H9 (cell line): ENCODE data around the gene CHMP4B. TPM values are rescaled to one million over a fixed set of nuclear protein-coding genes. Genes with fewer than 3 reads are reported as not detected.

Experiments
- DNase-seq: peaks from one replicate; pipeline ENCODE4 v3.0.0-alpha.2; 2017
- H2AFZ ChIP-seq: one replicate; pipeline ENCODE4 v1.6.1; 2013; ENCODE audit warnings: mild to moderate bottlenecking, low read length, control low read depth, moderate library complexity
- H2AK5ac ChIP-seq: 2 replicates; pipeline ENCODE4 v1.6.1; 2013; ENCODE audit warnings: low read length, control low read depth, mixed read lengths; ENCODE audit not compliant: insufficient read length
- H2BK120ac ChIP-seq: one replicate; pipeline ENCODE4 v1.6.1; 2013; ENCODE audit warnings: low read depth, mild to moderate bottlenecking, low read length, control low read depth, inconsistent platforms; ENCODE audit not compliant: poor library complexity, severe bottlenecking
- H2BK12ac ChIP-seq: 2 replicates; pipeline ENCODE4 v1.6.1; 2013; ENCODE audit warnings: low read length, control low read depth, mixed read lengths, low read depth; ENCODE audit not compliant: insufficient read length
- H2BK15ac ChIP-seq: 2 replicates; pipeline ENCODE4 v1.6.1; 2013; ENCODE audit warnings: low read depth, low read length, control low read depth
- H2BK20ac ChIP-seq: one replicate; pipeline ENCODE4 v1.6.1; 2013; ENCODE audit warnings: low read depth, mild to moderate bottlenecking, low read length, control low read depth, inconsistent platforms; ENCODE audit not compliant: poor library complexity, severe bottlenecking
- H2BK5ac ChIP-seq: 2 replicates; pipeline ENCODE4 v1.6.1; 2013; ENCODE audit warnings: low read length, control low read depth, mixed read lengths; ENCODE audit not compliant: insufficient read length
- H3K14ac ChIP-seq: 2 replicates; pipeline ENCODE4 v1.6.1; 2013; ENCODE audit warnings: low read length, control low read depth; ENCODE audit not compliant: insufficient read depth
- H3K18ac ChIP-seq: 2 replicates; pipeline ENCODE4 v1.6.1; 2013; ENCODE audit warnings: low read depth, mild to moderate bottlenecking, mixed read lengths, low read length, control low read depth; ENCODE audit not compliant: insufficient read length
- H3K23ac ChIP-seq: 2 replicates; pipeline ENCODE4 v1.6.1; 2013; ENCODE audit warnings: low read length, control low read depth, mixed read lengths, low read depth; ENCODE audit not compliant: insufficient read length
- H3K23me2 ChIP-seq: 2 replicates; pipeline ENCODE4 v1.6.1; 2013; ENCODE audit warnings: low read depth, mild to moderate bottlenecking, mixed read lengths, low read length, control low read depth; ENCODE audit not compliant: insufficient read length, poor library complexity, severe bottlenecking
- H3K27ac ChIP-seq: 2 replicates; pipeline ENCODE4 v1.5.1; 2013; ENCODE audit warnings: low read length, control low read depth, mixed read lengths, low read depth; ENCODE audit not compliant: insufficient read length
- H3K27me3 ChIP-seq: 2 replicates; pipeline ENCODE4 v1.6.1; 2013; ENCODE audit warnings: low read length, control low read depth, inconsistent platforms; ENCODE audit not compliant: insufficient read depth
- H3K4ac ChIP-seq: 2 replicates; pipeline ENCODE4 v1.6.1; 2013; ENCODE audit warnings: low read depth, mild to moderate bottlenecking, control low read depth, inconsistent platforms, low read length, moderate library complexity
- H3K4me1 ChIP-seq: 2 replicates; pipeline ENCODE4 v1.6.1; 2013; ENCODE audit warnings: low read length, control low read depth, inconsistent platforms; ENCODE audit not compliant: insufficient read depth
- H3K4me2 ChIP-seq: 2 replicates; pipeline ENCODE4 v1.6.1; 2013; ENCODE audit warnings: low read length, control low read depth, mixed read lengths; ENCODE audit not compliant: insufficient read length, insufficient read depth
- H3K56ac ChIP-seq: 2 replicates; pipeline ENCODE4 v1.6.1; 2013; ENCODE audit warnings: low read depth, mild to moderate bottlenecking, mixed read lengths, low read length, control low read depth; ENCODE audit not compliant: insufficient read length
- H3K79me1 ChIP-seq: 2 replicates; pipeline ENCODE4 v1.6.1; 2013; ENCODE audit warnings: low read depth, mild to moderate bottlenecking, moderate library complexity, low read length, control low read depth, inconsistent platforms; ENCODE audit not compliant: insufficient read depth, poor library complexity, severe bottlenecking
- H3K79me2 ChIP-seq: 2 replicates; pipeline ENCODE4 v1.6.1; 2013; ENCODE audit warnings: low read length, control low read depth, inconsistent platforms; ENCODE audit not compliant: insufficient read depth
- H3K9ac ChIP-seq: 2 replicates; pipeline ENCODE4 v1.6.1; 2013; ENCODE audit warnings: low read length, control low read depth, mixed read lengths; ENCODE audit not compliant: insufficient read length; ENCODE audit errors: extremely low read depth
- H3K9me3 ChIP-seq: one replicate; pipeline ENCODE4 v1.6.1; 2013; ENCODE audit warnings: low read depth, low read length, inconsistent platforms; ENCODE audit not compliant: control insufficient read depth
- H3T11ph ChIP-seq: one replicate; pipeline ENCODE4 v1.6.1; 2013; ENCODE audit warnings: mild to moderate bottlenecking, low read length, control low read depth, inconsistent platforms
- H4K20me1 ChIP-seq: one replicate; pipeline ENCODE4 v1.6.1; 2013; ENCODE audit not compliant: control insufficient read depth, insufficient read length, insufficient read depth
- H4K5ac ChIP-seq: 2 replicates; pipeline ENCODE4 v1.6.1; 2013; ENCODE audit warnings: low read depth, mild to moderate bottlenecking, mixed read lengths, low read length, control low read depth; ENCODE audit not compliant: insufficient read length
- H4K8ac ChIP-seq: replicated peaks from 2 replicates; pipeline ENCODE4 v1.6.1; 2013; ENCODE audit warnings: low read length, control low read depth, mixed read lengths, low read depth; ENCODE audit not compliant: insufficient read length
- H4K91ac ChIP-seq: 2 replicates; pipeline ENCODE4 v1.6.1; 2013; ENCODE audit warnings: low read depth, mild to moderate bottlenecking, moderate library complexity, mixed read lengths, low read length, control low read depth; ENCODE audit not compliant: insufficient read length
- H3K27ac Mint-ChIP-seq, 3 experiments: 2 replicates in 2 of 3; 3 replicates in 1 of 3; pipeline ENCODE4 v1.8.0; 2020 to 2021; ENCODE audit warnings: mixed read lengths in 3 of 3, mild to moderate bottlenecking in 1 of 3, moderate library complexity in 1 of 3
- H3K27me3 Mint-ChIP-seq: 2 replicates; pipeline ENCODE4 v1.8.0; 2021; ENCODE audit warnings: low read depth, mild to moderate bottlenecking, moderate library complexity, mixed read lengths
- H3K36me3 Mint-ChIP-seq, 3 experiments: 2 replicates in 2 of 3; 3 replicates in 1 of 3; pipeline ENCODE4 v1.8.0; 2020 to 2021; ENCODE audit warnings: low read depth in 3 of 3, mixed read lengths in 3 of 3; ENCODE audit not compliant: insufficient read depth in 1 of 3
- H3K4me1 Mint-ChIP-seq, 2 experiments: 2 replicates each; pipeline ENCODE4 v1.8.0; 2020; ENCODE audit warnings: mixed read lengths in 2 of 2
- H3K4me3 Mint-ChIP-seq, 2 experiments: 2 replicates in 1 of 2; 3 replicates in 1 of 2; pipeline ENCODE4 v1.8.0; 2020 to 2021; ENCODE audit warnings: mild to moderate bottlenecking in 2 of 2, mixed read lengths in 2 of 2, moderate library complexity in 1 of 2
- H3K9me3 Mint-ChIP-seq, 2 experiments: 2 replicates in 1 of 2; 3 replicates in 1 of 2; pipeline ENCODE4 v1.8.0; 2020; ENCODE audit warnings: mild to moderate bottlenecking in 2 of 2, mixed read lengths in 2 of 2, moderate library complexity in 1 of 2
- WGBS: extraction: QIAGEN DNeasy Blood & Tissue Kit; methylation state at CpG from one replicate; pipeline ENCODE4 v1.1.7; 2013; ENCODE audit warnings: missing lambda C conversion rate, low lambda C conversion rate, mixed read lengths; ENCODE audit not compliant: insufficient read length; ENCODE audit errors: extremely low coverage; 5-methylcytosine and 5-hydroxymethylcytosine counted together
- total RNA-seq: library from RNA; stranded (reverse); gene quantifications from 2 replicates; pipeline ENCODE4 v1.2.1, GENCODE V29; 2021
- TF ChIP-seq, protein P1 (sequence below): fragments of 200-600 bp; sonication (generic); conservative IDR thresholded peaks from 3 replicates; pipeline ENCODE4 v1.8.0; 2021; ENCODE audit warnings: antibody characterized with exemption, mild to moderate bottlenecking

The CHMP4B gene
- total RNA-seq, 1 experiment from 2014 or later: 94.9 TPM

DNA sequence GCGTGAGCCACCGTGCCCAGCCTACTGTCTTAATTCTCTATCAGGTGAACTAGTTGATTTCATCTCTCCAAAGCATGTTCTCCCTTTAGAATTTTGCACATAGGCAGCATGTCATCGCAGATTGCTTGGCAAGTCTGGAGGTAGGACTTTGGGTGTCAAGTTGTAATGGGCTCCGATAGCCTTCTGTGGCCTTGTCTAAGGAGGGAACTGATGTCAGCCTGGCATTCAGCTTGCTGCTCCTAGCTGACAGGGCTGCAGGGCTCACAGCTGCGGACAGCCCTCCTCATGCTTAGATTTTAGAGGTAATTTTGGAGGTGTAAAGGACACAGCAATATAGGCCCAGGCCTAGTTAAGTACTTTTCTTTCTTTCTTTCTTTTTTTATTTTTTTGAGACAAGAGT lies 11.3 kb downstream of the CHMP4B start:
- no peak overlapping the region for H2BK15ac ChIP-seq
- H4K91ac ChIP-seq: no peak overlapping the region
- H3K9me3 Mint-ChIP-seq: no peaks in the 10 kb centered on the region
- H3K18ac ChIP-seq: no peak overlapping the region
- H2BK120ac ChIP-seq: no peak overlapping the region
- no peak overlapping the region for H3K4ac ChIP-seq
- no peak overlapping the region for H2BK12ac ChIP-seq
- no CpG with 5 or more reads among the region's 5 CpGs for WGBS
- H3K27ac Mint-ChIP-seq: no peak overlapping the region; a peak in 1 of 7 replicates
- H2BK20ac ChIP-seq: no peak overlapping the region
- no peak overlapping the region for H3K23ac ChIP-seq
- H3T11ph ChIP-seq: no peak overlapping the region
- H4K8ac ChIP-seq: no peak overlapping the region
- H3K79me2 ChIP-seq: peaks cover 4% of the 10 kb centered on the region; the same call in 1 of the 2 replicates
- H2AFZ ChIP-seq: no peak overlapping the region
- peaks cover 4% of the 10 kb centered on the region; the same call in 1 of the 2 replicates for H3K4me1 ChIP-seq
- no peak overlapping the region for H3K4me3 Mint-ChIP-seq
- H3K27me3 ChIP-seq: no peaks in the 10 kb centered on the region
- no peak overlapping the region for H2AK5ac ChIP-seq
- TF ChIP-seq, protein P1, sequence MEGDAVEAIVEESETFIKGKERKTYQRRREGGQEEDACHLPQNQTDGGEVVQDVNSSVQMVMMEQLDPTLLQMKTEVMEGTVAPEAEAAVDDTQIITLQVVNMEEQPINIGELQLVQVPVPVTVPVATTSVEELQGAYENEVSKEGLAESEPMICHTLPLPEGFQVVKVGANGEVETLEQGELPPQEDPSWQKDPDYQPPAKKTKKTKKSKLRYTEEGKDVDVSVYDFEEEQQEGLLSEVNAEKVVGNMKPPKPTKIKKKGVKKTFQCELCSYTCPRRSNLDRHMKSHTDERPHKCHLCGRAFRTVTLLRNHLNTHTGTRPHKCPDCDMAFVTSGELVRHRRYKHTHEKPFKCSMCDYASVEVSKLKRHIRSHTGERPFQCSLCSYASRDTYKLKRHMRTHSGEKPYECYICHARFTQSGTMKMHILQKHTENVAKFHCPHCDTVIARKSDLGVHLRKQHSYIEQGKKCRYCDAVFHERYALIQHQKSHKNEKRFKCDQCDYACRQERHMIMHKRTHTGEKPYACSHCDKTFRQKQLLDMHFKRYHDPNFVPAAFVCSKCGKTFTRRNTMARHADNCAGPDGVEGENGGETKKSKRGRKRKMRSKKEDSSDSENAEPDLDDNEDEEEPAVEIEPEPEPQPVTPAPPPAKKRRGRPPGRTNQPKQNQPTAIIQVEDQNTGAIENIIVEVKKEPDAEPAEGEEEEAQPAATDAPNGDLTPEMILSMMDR: no peak
- H4K5ac ChIP-seq: no peak overlapping the region
- no peak overlapping the region for H3K4me2 ChIP-seq
- H3K23me2 ChIP-seq: no peaks in the 10 kb centered on the region
- H2BK5ac ChIP-seq: no peak overlapping the region
- no peaks in the 10 kb centered on the region for H3K79me1 ChIP-seq
- H3K27me3 Mint-ChIP-seq: no peaks in the 10 kb centered on the region
- no peaks in the 10 kb centered on the region for H3K9me3 ChIP-seq
- no peak for DNase-seq
- H3K27ac ChIP-seq: no peak overlapping the region
- H3K36me3 Mint-ChIP-seq: no peaks in the 10 kb centered on the region; a peak in 1 of 7 replicates
- no peaks in the 10 kb centered on the region for H4K20me1 ChIP-seq
- H3K14ac ChIP-seq: no peak overlapping the region
- H3K4me1 Mint-ChIP-seq: peaks cover 40 to 48% of the 10 kb centered on the region in 2 experiments
- no peak overlapping the region for H3K56ac ChIP-seq
- H3K9ac ChIP-seq: no peak overlapping the region
